ENCODE results near the gene OSM. TPM values are rescaled to one million over a fixed set of nuclear protein-coding genes. Genes with fewer than 3 reads are reported as not detected.

The OSM gene
- total RNA-seq, 1 donor from 2014 or later: not detected

DNA sequence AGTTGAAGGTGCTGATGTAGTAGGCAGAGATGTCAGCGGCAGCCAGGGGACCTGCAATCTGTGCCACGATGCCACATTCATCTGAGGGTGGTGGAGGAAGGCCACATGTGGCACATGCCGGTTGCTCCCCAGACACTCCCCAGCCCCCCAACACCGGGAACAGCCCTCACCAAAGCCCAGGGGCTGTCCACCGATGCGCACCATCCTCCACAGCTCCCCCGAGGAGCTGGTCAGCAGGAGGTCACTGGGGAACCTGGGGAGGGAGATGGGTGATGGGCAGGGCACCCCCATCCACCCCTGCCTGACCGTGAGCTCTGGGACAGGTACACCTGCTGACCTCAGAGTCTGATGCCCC, 19.2 kb upstream of the OSM start:
- DNase-seq (ENCODE audit: low read depth): no peak

DNA sequence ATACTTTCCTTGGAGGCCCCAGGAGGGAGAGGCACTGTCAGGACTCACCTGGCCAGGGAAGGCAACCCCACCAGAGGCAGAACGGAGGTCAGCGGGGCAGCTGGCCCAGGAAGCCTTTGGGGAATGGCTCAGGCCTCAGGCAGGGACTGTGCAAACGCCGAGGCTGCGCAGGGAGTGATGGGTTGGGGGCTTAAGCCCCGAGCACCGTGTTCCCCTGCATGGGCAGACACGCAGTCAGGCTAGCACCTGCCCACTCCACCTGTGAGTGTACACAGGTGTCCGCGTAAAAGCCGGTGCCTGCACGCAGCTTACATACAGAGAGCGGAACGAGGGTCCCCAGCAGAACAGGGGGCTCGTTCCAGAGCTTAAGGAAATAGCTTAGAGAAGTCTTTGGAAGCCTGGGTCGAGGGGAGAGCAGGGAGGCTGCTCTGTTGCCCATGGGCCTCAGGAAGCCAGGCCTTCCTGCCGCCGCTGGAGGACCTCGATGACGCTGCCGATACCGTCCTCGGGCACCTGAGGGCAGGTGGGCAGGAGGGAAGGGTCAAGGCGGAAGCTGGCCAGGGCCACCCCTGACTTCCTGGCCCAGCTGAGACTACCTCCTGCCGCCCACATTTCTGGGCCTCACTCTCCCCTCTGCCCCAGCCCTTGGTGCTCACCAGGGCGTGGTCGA, 18.7 kb upstream of the OSM start:
- no peak for DNase-seq (ENCODE audit: low read depth)

DNA sequence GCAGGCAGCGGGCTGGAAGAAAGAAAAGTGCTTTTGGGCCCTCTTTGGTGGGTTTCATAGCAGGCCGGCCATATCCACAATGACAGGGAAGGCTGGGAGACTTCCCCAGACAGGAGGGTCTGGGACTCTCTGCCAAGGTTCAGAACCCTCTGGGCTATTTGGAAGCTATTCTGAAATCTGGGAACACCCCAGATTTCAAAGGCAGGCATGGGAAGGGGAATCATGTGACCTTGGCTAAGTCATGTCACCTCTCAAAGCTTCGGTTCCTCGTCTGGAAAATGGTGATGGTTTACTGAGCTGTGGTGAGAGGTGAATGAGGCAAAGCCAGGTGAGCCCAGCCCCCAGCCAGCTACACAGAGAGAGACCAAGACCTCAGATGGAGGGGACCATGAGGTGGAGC, 18.0 kb upstream of the OSM start:
- no peak for DNase-seq (ENCODE audit: low read depth)

DNA sequence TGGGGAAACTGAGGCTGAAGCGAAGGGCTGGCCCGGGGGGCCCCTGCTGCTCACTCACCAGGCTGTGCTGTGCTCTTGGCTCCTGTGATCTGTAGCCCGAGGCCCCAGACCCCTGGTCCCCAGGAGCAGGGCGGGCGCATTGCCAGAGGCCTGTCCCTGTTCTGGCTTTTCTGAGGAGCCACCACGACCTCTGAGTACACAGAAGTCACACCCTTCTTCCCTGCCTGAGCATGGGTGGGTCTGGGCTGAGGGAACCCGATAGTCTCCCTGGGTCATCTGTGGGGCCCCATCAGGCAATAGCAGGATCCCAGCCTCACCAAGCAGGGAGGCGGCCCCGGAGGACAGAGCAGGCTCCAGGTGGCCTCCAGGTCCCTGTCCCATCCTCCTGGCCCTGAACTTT, 17.5 kb upstream of the OSM start:
- DNase-seq (ENCODE audit: low read depth): no peak

DNA sequence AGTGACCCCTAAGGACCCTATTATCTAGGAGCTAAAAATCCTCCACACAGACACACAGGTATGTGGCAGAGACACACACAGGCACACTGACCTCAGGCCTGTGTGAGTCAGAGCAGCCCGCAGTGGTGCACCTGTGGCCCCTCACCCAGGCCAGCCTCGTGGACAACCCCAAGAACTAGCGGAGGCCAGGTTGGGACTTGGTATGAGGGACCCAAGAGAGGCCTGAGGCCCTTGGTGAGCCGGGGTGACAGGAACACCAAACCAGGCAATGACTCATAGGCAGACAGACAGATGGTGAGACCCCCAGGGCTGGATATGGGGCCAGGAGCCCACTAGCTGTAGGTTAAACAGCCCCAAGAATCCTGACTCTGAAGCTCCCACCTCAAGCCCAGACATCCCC, 16.7 kb upstream of the OSM start:
- no peak for DNase-seq (ENCODE audit: low read depth)

DNA sequence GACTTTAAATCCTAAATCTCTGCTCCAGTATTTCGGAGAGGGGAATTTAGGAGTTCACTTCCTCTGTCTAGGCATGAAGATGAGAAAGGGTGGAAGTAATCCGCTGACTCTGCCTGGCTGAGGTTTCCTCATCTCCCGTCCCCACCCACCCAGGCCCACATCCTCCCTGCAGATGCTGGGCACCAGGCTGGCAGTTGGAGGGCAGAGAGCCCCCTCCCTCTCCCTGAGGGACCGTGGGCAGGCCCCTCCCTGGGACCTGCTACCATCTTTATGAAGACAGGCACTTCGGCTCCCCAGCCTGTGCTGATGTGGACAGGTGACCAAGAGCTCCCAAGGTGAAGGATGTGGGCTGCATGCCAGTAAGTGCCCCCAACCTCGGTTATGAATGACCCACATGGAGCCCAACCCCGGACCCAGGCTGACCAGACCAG, 16.0 kb upstream of the OSM start:
- DNase-seq (ENCODE audit: low read depth): no peak

DNA sequence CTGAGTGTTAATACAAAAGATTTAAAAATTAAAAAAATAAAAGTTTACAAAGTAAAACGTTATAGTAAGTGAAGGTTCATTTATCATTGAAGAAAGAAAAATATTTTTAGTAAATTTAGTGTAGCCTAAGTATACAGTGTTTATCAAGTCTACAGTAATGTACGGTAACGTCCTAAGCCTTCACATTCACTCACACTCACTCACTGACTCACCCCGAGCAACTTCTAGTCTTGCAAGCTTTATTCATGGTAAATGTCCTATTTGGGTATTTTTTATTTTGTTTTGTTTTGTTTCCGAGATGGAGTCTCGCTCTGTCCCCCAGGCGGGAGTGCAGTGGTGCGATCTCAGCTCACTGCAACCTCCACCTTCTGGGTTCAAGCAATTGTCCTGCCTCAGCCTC, 13.9 kb upstream of the OSM start:
- DNase-seq (ENCODE audit: low read depth): no peak

DNA sequence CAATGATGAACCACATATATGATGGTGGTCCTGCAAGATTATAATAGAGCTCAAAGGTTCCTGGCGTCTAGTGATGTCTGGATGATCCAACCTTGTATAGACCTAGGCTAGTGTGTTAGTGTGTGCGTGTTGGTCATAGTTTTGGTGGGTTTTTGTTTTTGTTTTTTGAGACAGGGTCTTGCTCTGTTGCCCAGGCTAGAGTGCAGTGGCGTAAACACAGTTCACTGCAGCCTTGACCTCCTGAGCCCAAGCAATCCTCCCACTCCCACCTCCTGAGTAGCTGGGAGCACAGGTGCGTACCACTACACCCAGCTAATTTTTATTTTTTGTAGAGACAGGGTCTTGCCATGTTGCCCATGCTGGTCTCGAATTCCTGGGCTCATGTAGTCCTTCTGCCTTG, 13.3 kb upstream of the OSM start:
- DNase-seq (ENCODE audit: low read depth): no peak

DNA sequence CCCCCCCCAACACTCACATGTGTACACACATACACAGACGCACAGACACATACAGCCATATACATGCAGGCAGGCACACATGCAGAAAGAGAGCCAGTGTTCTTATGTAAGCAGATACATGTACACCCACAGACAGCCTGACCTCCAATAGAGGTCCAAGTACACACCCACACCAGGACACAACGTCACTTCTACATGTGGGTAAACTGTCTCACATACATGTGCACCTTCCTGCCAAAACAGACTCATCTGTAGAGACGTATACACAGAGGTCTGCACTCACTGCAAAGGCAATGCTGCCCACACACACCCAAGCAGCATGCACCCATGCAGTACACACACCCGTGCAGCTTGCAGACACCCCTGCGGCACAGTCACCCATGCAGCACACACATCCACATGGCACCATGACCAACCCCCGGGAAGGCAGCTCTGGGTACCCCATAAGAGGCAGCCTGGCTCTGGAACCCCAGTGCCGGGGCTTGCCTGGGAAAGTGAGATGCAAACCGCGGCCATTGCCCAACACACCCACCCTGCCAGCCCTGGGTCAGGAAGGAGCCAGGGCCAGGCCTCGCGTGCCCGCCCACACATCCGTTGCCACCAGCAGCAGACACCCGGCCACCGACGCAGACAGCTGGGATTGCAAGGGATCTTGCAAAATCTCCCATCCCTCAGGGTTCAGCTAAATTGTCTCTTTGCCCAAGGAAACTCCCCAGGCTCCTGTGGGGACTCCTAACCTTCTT, 12.6 kb upstream of the OSM start:
- DNase-seq (ENCODE audit: low read depth): peak; percentile 68

DNA sequence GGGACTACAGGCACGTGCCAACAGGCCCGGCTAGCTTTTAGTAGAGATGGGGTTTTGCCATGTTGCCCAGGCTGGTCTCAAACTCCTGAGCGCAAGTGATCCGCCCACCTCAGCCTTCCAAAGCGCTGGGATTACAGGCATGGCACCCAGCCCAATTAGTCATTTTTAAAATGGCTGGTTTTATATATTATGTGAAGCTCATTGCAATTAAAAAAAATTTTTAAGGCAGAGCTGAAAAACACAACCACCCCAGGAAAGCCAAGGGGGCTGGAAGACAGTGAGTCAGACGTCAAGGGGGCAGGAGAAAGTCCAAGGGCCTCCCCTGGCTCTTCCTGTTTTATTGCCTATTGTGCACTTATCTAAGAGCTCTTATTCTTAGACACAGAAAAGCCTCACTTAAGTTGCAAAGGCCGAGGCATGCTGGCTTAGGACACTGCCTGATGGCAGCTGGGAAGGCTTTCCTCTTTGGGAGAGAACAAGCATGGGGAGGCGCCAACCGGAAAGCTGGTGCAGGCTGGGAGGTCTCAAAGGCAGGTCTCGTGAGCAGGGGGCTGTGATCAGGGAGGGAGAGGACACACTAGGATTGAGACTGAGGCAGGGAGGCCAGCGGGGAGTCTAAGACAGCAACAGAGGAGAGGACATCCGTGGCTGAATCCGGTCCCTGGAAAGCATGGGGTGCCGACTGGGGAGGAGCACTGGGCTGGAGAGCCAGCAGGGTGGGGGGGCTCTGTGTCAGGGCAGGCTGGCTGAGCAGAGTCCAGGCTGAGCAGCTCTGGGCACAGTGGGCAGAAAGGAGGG, 11.1 kb upstream of the OSM start:
- DNase-seq (ENCODE audit: low read depth): peak; percentile 63

DNA sequence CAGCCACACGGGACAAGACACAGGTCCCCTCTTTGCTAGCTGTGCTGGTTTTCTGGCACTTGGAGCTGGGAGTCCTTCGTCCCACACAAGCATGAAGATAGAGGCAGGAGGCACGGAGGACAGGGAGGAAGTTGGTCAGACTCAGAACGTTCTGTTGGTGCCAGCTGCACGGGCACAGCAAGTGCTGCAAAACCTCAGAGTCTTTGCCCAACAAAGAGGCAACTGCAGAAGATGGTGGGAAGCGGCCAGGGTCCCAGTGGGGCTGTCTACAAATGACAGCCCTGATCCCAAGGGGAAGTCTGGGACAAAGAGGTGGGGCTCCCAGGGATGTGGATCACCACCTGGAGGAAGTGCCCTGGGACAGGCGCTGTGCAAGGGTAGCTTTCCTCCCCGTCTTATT, 9.4 kb upstream of the OSM start:
- DNase-seq (ENCODE audit: low read depth): no peak

DNA sequence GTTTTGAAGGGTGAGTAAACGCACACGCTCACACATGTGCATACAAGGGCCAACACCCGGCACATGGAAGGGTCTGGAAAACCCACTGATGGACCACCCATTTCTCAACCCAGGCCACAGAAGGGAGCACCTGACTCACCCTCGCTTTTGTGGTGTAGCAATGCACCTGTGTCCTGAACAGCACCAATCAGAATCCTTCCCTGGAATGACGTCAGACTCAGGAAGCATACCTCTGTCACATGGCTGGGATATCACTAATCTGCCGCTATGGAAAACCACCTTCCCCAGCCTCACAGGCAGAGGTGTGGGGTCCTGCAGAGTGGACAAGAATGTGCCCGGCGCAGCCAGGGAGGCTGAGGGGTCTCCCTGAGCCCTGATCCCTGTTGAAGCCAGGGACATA, 9.0 kb upstream of the OSM start:
- no peak for DNase-seq (ENCODE audit: low read depth)

DNA sequence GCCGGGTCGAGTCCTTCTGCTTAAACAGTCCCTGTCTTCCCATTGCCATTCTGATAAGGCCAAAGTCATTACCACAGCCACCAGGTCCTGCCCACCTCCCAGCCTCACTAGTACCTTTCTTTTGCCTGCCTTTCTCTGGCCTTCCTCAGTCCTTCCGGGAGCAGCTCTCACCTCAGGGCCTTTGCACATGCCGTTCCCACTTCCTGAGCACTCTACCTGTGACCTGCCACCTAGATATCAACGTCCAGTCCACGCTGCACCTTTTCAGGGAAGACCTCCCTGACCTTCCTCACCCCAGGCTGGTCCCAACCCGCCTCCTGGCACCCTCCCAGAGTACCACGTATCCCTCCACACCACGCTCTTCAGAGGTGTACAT, 7.8 kb upstream of the OSM start:
- DNase-seq (ENCODE audit: low read depth): no peak

DNA sequence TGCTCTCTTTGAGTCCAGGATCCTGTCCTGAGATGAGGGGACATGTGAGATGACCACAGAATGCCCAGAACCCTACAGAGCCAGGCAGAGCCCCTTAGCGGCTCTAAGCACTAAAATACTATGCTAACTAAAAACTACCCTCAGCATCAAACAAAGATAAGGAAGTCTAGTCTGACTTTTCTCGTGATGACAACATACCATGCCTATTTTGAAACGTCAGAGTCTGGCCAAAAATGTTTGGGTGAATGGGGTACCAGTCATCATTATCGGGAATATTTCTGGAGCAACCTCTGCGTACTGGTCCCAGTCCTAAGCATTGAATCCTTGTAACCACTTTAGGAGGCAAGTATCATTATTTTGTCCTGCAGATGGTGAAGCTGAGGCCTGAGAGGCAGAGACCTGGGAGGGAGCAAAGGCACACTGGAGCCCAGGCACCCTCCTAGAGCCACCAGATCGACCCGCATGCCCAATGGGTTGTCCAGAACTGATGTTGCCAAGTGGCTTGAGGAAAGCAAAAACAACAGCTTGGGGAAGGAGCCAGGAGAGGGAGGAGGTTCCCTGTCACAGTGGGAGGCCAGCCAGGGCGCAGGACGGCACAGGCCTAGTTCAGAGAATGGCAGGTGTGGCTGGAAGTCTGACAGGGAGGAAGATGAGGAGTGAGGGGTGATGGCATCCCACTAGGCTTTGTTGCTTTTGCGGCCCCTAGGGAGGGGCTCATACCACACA, 7.2 kb upstream of the OSM start:
- no peak for DNase-seq (ENCODE audit: low read depth)

DNA sequence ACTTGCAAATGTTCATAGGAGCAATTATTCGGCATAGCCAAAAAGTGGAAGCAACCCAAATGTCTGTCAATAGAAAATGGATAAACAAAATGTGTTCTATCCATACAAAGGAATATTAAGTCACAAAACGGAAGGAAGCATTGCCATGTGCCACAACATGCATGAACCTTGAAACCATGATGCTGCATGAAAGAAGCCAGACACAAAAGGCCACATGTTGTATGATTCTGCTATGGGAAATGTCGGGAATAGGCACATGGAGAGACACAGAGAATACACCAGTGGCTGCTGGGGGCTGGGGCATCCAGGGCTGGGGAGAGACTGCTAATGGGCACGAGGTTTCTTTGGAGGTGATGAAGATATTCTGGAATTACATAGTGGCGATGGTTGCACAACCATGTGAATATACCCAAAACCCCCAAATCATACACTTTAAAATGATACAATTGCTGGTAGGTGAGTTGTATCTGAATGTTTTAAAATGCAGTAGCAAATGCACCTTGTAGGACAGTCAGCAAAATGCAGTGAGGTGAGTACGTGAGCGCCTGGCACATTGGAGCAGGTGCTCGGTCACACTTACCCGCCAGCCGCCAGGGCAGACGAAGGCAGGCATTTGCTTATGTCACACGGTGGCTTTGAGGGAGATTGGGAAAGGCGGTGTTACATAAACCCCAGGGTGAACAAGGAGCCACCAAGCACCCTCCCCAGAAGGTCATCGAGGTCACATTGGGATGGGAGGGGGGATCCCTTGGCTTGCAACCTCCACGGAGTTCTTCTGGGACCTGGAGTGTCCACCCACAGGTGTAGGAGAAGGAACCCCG, 6.3 kb upstream of the OSM start:
- no peak for DNase-seq (ENCODE audit: low read depth)

DNA sequence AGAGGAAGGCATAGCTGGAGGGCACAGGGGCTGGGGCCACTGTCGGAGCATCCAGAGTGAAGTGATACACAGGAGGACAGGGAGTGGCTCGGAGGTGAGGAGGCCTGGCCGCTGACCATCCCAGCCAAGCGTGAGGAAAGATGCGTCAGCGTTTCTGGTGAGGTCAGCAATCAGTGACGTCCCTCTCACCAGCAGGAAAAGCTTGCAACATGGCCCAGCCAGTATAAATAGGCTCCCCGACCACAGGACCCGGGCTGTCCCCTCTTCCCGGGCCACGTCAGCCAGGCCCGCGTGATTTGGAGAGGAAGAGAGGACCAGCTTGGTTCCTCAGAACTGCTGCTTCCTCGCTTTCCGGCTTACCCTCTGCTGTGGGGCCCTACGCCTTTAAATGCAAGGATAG, 4.2 kb upstream of the OSM start:
- DNase-seq (ENCODE audit: low read depth): no peak

DNA sequence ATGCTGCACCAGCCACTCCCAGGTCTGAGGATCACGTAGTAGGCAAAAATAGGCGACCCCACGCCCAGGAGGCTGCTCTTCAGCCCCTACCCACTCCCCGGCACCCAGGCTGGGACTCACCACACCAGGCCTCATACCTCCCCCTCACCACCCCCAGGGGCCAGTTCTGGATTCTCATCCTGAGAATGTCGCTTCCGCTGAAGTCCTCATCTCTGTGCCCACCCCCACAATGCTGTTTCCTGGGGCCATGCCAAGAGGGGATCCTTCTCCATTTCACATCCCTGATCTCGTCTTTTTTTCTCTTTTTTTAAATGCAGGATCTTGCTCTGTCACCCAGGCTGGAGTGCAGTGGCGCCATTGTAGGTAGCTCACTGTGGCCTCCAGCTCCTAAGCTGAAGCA, 1.7 kb upstream of the OSM start:
- no peak for DNase-seq (ENCODE audit: low read depth)

DNA sequence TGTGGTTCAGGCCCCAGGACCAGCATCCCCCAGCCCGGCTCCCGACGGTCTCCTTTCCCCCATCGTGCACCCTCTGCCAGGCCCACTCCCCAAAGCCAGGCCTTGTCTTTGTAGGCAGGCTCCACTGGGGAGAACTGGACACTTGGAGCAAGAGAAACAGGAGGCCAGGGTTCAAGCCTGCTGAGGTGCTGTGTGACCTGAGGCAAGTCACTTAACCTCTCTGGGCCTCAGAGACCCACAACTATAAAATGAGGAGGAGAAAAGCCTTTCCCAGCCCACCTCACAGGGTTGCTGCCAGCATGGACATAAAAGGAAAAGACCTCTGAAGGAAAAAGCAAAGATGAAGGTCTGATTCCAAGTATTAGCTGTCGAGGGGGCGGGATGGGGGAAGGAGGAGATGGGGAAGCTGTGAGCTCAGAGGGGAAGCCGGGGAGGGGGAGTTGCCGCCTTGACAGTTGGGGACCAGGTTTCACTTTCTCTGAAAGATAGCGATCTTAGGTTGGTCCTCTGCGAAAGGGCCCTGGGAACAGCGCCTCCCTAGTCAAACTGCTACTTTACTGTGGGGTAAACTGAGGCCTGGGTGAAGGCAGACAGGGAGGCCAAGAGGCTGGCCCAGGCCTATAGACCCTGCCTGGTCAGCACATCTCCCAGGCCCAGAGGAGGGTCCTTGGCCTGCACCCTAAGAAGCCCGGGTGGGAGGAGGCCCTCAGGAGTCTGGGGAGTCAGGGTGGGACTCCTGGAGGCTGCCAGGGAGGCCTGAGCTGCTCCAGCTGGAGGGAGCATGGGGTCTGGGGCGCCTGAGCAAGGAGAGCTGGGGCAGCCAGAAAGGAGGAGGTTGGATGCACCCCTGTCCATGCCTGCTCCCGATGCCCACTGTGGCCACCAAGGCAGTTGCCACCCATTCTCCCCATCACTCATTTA, 991 bp upstream of the OSM start:
- no peak for DNase-seq (ENCODE audit: low read depth)

DNA sequence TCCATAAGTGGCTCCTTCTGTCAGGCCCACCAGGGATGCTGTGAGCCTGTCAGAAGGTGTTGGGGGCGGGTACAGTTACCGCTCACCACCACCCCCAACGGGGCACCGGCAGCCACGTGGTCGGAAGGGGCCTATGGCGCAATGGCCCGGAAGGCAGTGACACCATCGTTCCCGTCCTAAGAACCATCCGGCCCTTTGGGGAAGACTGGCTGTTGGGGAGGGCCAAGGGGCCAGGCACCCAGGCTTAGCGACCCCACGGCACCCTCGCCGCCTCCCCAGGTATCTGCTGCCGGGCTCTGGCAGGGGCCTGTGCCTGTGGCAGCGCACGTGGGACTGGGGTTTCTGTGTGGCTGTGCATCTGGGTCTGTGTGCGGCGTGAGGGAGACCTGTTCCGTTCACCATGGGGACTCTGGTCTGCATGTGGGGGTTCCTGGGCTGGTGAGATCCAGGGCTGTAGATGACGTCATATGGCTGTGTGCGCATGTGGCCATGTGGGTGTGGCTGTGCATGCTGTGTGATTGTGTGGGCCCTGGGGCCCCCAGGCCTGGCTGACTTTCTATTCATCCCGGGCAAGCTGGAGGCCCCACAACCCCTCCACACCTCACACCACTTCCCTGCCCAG, 717 bp downstream of the OSM start:
- DNase-seq (ENCODE audit: low read depth): no peak
